H9 (cell line): ENCODE data around the gene CYTH3. TPM values are rescaled to one million over a fixed set of nuclear protein-coding genes. Genes with fewer than 3 reads are reported as not detected.

Experiments
- DNase-seq: peaks from one replicate; pipeline ENCODE4 v3.0.0-alpha.2; 2017
- H2AFZ ChIP-seq: one replicate; pipeline ENCODE4 v1.6.1; 2013; ENCODE audit warnings: mild to moderate bottlenecking, low read length, control low read depth, moderate library complexity
- H2AK5ac ChIP-seq: 2 replicates; pipeline ENCODE4 v1.6.1; 2013; ENCODE audit warnings: low read length, control low read depth, mixed read lengths; ENCODE audit not compliant: insufficient read length
- H2BK120ac ChIP-seq: one replicate; pipeline ENCODE4 v1.6.1; 2013; ENCODE audit warnings: low read depth, mild to moderate bottlenecking, low read length, control low read depth, inconsistent platforms; ENCODE audit not compliant: poor library complexity, severe bottlenecking
- H2BK12ac ChIP-seq: 2 replicates; pipeline ENCODE4 v1.6.1; 2013; ENCODE audit warnings: low read length, control low read depth, mixed read lengths, low read depth; ENCODE audit not compliant: insufficient read length
- H2BK15ac ChIP-seq: 2 replicates; pipeline ENCODE4 v1.6.1; 2013; ENCODE audit warnings: low read depth, low read length, control low read depth
- H2BK20ac ChIP-seq: one replicate; pipeline ENCODE4 v1.6.1; 2013; ENCODE audit warnings: low read depth, mild to moderate bottlenecking, low read length, control low read depth, inconsistent platforms; ENCODE audit not compliant: poor library complexity, severe bottlenecking
- H2BK5ac ChIP-seq: 2 replicates; pipeline ENCODE4 v1.6.1; 2013; ENCODE audit warnings: low read length, control low read depth, mixed read lengths; ENCODE audit not compliant: insufficient read length
- H3K14ac ChIP-seq: 2 replicates; pipeline ENCODE4 v1.6.1; 2013; ENCODE audit warnings: low read length, control low read depth; ENCODE audit not compliant: insufficient read depth
- H3K18ac ChIP-seq: 2 replicates; pipeline ENCODE4 v1.6.1; 2013; ENCODE audit warnings: low read depth, mild to moderate bottlenecking, mixed read lengths, low read length, control low read depth; ENCODE audit not compliant: insufficient read length
- H3K23ac ChIP-seq: 2 replicates; pipeline ENCODE4 v1.6.1; 2013; ENCODE audit warnings: low read length, control low read depth, mixed read lengths, low read depth; ENCODE audit not compliant: insufficient read length
- H3K23me2 ChIP-seq: 2 replicates; pipeline ENCODE4 v1.6.1; 2013; ENCODE audit warnings: low read depth, mild to moderate bottlenecking, mixed read lengths, low read length, control low read depth; ENCODE audit not compliant: insufficient read length, poor library complexity, severe bottlenecking
- H3K27ac ChIP-seq: 2 replicates; pipeline ENCODE4 v1.5.1; 2013; ENCODE audit warnings: low read length, control low read depth, mixed read lengths, low read depth; ENCODE audit not compliant: insufficient read length
- H3K27me3 ChIP-seq: 2 replicates; pipeline ENCODE4 v1.6.1; 2013; ENCODE audit warnings: low read length, control low read depth, inconsistent platforms; ENCODE audit not compliant: insufficient read depth
- H3K4ac ChIP-seq: 2 replicates; pipeline ENCODE4 v1.6.1; 2013; ENCODE audit warnings: low read depth, mild to moderate bottlenecking, control low read depth, inconsistent platforms, low read length, moderate library complexity
- H3K4me1 ChIP-seq: 2 replicates; pipeline ENCODE4 v1.6.1; 2013; ENCODE audit warnings: low read length, control low read depth, inconsistent platforms; ENCODE audit not compliant: insufficient read depth
- H3K4me2 ChIP-seq: 2 replicates; pipeline ENCODE4 v1.6.1; 2013; ENCODE audit warnings: low read length, control low read depth, mixed read lengths; ENCODE audit not compliant: insufficient read length, insufficient read depth
- H3K56ac ChIP-seq: 2 replicates; pipeline ENCODE4 v1.6.1; 2013; ENCODE audit warnings: low read depth, mild to moderate bottlenecking, mixed read lengths, low read length, control low read depth; ENCODE audit not compliant: insufficient read length
- H3K79me1 ChIP-seq: 2 replicates; pipeline ENCODE4 v1.6.1; 2013; ENCODE audit warnings: low read depth, mild to moderate bottlenecking, moderate library complexity, low read length, control low read depth, inconsistent platforms; ENCODE audit not compliant: insufficient read depth, poor library complexity, severe bottlenecking
- H3K79me2 ChIP-seq: 2 replicates; pipeline ENCODE4 v1.6.1; 2013; ENCODE audit warnings: low read length, control low read depth, inconsistent platforms; ENCODE audit not compliant: insufficient read depth
- H3K9ac ChIP-seq: 2 replicates; pipeline ENCODE4 v1.6.1; 2013; ENCODE audit warnings: low read length, control low read depth, mixed read lengths; ENCODE audit not compliant: insufficient read length; ENCODE audit errors: extremely low read depth
- H3K9me3 ChIP-seq: one replicate; pipeline ENCODE4 v1.6.1; 2013; ENCODE audit warnings: low read depth, low read length, inconsistent platforms; ENCODE audit not compliant: control insufficient read depth
- H3T11ph ChIP-seq: one replicate; pipeline ENCODE4 v1.6.1; 2013; ENCODE audit warnings: mild to moderate bottlenecking, low read length, control low read depth, inconsistent platforms
- H4K20me1 ChIP-seq: one replicate; pipeline ENCODE4 v1.6.1; 2013; ENCODE audit not compliant: control insufficient read depth, insufficient read length, insufficient read depth
- H4K5ac ChIP-seq: 2 replicates; pipeline ENCODE4 v1.6.1; 2013; ENCODE audit warnings: low read depth, mild to moderate bottlenecking, mixed read lengths, low read length, control low read depth; ENCODE audit not compliant: insufficient read length
- H4K8ac ChIP-seq: replicated peaks from 2 replicates; pipeline ENCODE4 v1.6.1; 2013; ENCODE audit warnings: low read length, control low read depth, mixed read lengths, low read depth; ENCODE audit not compliant: insufficient read length
- H4K91ac ChIP-seq: 2 replicates; pipeline ENCODE4 v1.6.1; 2013; ENCODE audit warnings: low read depth, mild to moderate bottlenecking, moderate library complexity, mixed read lengths, low read length, control low read depth; ENCODE audit not compliant: insufficient read length
- H3K27ac Mint-ChIP-seq, 3 experiments: 2 replicates in 2 of 3; 3 replicates in 1 of 3; pipeline ENCODE4 v1.8.0; 2020 to 2021; ENCODE audit warnings: mixed read lengths in 3 of 3, mild to moderate bottlenecking in 1 of 3, moderate library complexity in 1 of 3
- H3K27me3 Mint-ChIP-seq: 2 replicates; pipeline ENCODE4 v1.8.0; 2021; ENCODE audit warnings: low read depth, mild to moderate bottlenecking, moderate library complexity, mixed read lengths
- H3K36me3 Mint-ChIP-seq, 3 experiments: 2 replicates in 2 of 3; 3 replicates in 1 of 3; pipeline ENCODE4 v1.8.0; 2020 to 2021; ENCODE audit warnings: low read depth in 3 of 3, mixed read lengths in 3 of 3; ENCODE audit not compliant: insufficient read depth in 1 of 3
- H3K4me1 Mint-ChIP-seq, 2 experiments: 2 replicates each; pipeline ENCODE4 v1.8.0; 2020; ENCODE audit warnings: mixed read lengths in 2 of 2
- H3K4me3 Mint-ChIP-seq, 2 experiments: 2 replicates in 1 of 2; 3 replicates in 1 of 2; pipeline ENCODE4 v1.8.0; 2020 to 2021; ENCODE audit warnings: mild to moderate bottlenecking in 2 of 2, mixed read lengths in 2 of 2, moderate library complexity in 1 of 2
- H3K9me3 Mint-ChIP-seq, 2 experiments: 2 replicates in 1 of 2; 3 replicates in 1 of 2; pipeline ENCODE4 v1.8.0; 2020; ENCODE audit warnings: mild to moderate bottlenecking in 2 of 2, mixed read lengths in 2 of 2, moderate library complexity in 1 of 2
- WGBS: extraction: QIAGEN DNeasy Blood & Tissue Kit; methylation state at CpG from one replicate; pipeline ENCODE4 v1.1.7; 2013; ENCODE audit warnings: missing lambda C conversion rate, low lambda C conversion rate, mixed read lengths; ENCODE audit not compliant: insufficient read length; ENCODE audit errors: extremely low coverage; 5-methylcytosine and 5-hydroxymethylcytosine counted together
- total RNA-seq: library from RNA; stranded (reverse); gene quantifications from 2 replicates; pipeline ENCODE4 v1.2.1, GENCODE V29; 2021
- TF ChIP-seq, protein P1 (sequence below): fragments of 200-600 bp; sonication (generic); conservative IDR thresholded peaks from 3 replicates; pipeline ENCODE4 v1.8.0; 2021; ENCODE audit warnings: antibody characterized with exemption, mild to moderate bottlenecking

CYTH3 gene
- total RNA-seq, 1 experiment from 2014 or later = 12.3 TPM

DNA sequence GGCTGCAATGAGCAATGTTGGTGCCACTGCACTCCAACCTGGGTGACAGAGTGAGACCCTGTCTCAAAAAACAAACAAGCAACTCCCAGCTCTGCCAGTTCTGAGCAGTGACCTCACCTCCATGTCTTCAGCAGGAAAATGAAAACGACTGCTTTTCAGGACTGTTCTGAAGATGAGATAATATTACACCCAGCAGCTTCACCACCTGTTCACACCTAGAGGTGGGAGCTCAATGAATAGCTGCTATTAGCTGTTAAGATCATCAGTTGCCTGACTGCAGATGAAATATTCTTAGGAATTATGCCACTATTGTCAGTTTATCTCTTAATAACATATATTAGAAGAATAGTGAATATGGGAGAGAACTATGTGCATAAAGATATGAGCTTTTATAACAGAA, 48.4 kb upstream of the CYTH3 start:
- Mint-ChIP-seq H3K4me3 (no peak overlapping the region), H3K4me1 (peaks cover 12 to 14% of the 10 kb centered on the region in 2 experiments), H3K27ac (no peak overlapping the region), H3K27me3 (no peaks in the 10 kb centered on the region), H3K9me3 (no peaks in the 10 kb centered on the region), H3K36me3 (no peaks in the 10 kb centered on the region)
- Histone ChIP-seq H3K23me2 (no peaks in the 10 kb centered on the region), H3T11ph (no peak overlapping the region), H4K5ac (no peak overlapping the region), H3K4ac (no peak overlapping the region), H2AFZ (no peak overlapping the region), H4K20me1 (no peaks in the 10 kb centered on the region), H3K18ac (no peak overlapping the region), H3K27me3 (no peaks in the 10 kb centered on the region), H3K23ac (no peak overlapping the region), H3K79me1 (no peaks in the 10 kb centered on the region), H3K79me2 (no peaks in the 10 kb centered on the region), H3K4me1 (peaks cover 3% of the 10 kb centered on the region; the same call in 1 of the 2 replicates), H3K14ac (no peak overlapping the region), H3K4me2 (no peak overlapping the region), H3K9me3 (no peaks in the 10 kb centered on the region), H2BK12ac (no peak overlapping the region), H2BK20ac (no peak overlapping the region), H4K8ac (no peak overlapping the region), H3K27ac (no peak overlapping the region), H2BK120ac (no peak overlapping the region), H2AK5ac (no peak overlapping the region), H3K9ac (no peak overlapping the region), H3K56ac (no peak overlapping the region), H4K91ac (no peak overlapping the region), H2BK5ac (no peak overlapping the region), H2BK15ac (no peak overlapping the region)
- WGBS = no CpG with 5 or more reads among the region's 1 CpG
- TF ChIP-seq, protein P1, sequence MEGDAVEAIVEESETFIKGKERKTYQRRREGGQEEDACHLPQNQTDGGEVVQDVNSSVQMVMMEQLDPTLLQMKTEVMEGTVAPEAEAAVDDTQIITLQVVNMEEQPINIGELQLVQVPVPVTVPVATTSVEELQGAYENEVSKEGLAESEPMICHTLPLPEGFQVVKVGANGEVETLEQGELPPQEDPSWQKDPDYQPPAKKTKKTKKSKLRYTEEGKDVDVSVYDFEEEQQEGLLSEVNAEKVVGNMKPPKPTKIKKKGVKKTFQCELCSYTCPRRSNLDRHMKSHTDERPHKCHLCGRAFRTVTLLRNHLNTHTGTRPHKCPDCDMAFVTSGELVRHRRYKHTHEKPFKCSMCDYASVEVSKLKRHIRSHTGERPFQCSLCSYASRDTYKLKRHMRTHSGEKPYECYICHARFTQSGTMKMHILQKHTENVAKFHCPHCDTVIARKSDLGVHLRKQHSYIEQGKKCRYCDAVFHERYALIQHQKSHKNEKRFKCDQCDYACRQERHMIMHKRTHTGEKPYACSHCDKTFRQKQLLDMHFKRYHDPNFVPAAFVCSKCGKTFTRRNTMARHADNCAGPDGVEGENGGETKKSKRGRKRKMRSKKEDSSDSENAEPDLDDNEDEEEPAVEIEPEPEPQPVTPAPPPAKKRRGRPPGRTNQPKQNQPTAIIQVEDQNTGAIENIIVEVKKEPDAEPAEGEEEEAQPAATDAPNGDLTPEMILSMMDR = no peak
- DNase-seq = no peak
